MM.1S (cell line): ENCODE measurements around the gene SEMA4D.

Experiments
- DNase-seq: peaks from one replicate; pipeline ENCODE4 v3.0.0-alpha.2; 2015
- H2AFZ ChIP-seq: fragments of 300-600 bp; sonication (generic); 2 replicates; pipeline ENCODE4 v1.6.0; 2016; ENCODE audit warnings: antibody characterized with exemption, low read length
- H3F3A ChIP-seq: fragments of 300-600 bp; sonication (generic); 2 replicates; pipeline ENCODE4 v1.6.1; 2016; ENCODE audit warnings: mild to moderate bottlenecking, antibody characterized with exemption, low read length, moderate library complexity, mixed read lengths; ENCODE audit not compliant: insufficient read depth
- H3K27ac ChIP-seq: fragments of 300-600 bp; sonication (generic); 2 replicates; pipeline ENCODE4 v1.5.1; 2016; ENCODE audit warnings: mild to moderate bottlenecking, low read length
- H3K27me3 ChIP-seq: fragments of 300-600 bp; sonication (generic); replicated peaks from 2 replicates; pipeline ENCODE4 v1.6.0; 2016; ENCODE audit warnings: low read length; ENCODE audit not compliant: insufficient read depth
- H3K36me3 ChIP-seq: fragments of 300-600 bp; sonication (generic); replicated peaks from 2 replicates; pipeline ENCODE4 v1.6.1; 2016; ENCODE audit warnings: mild to moderate bottlenecking, low read length, mixed read lengths; ENCODE audit not compliant: insufficient read depth
- H3K4me1 ChIP-seq: fragments of 300-600 bp; sonication (generic); 2 replicates; pipeline ENCODE4 v1.6.1; 2016; ENCODE audit warnings: low read length, mixed read lengths
- H3K4me2 ChIP-seq: fragments of 300-600 bp; sonication (generic); 2 replicates; pipeline ENCODE4 v1.6.0; 2016; ENCODE audit warnings: low read depth, low read length
- H3K4me3 ChIP-seq: fragments of 300-600 bp; sonication (generic); 2 replicates; pipeline ENCODE4 v1.5.1; 2016; ENCODE audit warnings: low read length, mixed read lengths
- H3K79me2 ChIP-seq: fragments of 300-600 bp; sonication (generic); 2 replicates; pipeline ENCODE4 v1.6.1; 2016; ENCODE audit warnings: mixed run types, low read length, mixed read lengths
- H3K9ac ChIP-seq: fragments of 300-600 bp; sonication (generic); 2 replicates; pipeline ENCODE4 v1.6.1; 2016; ENCODE audit warnings: low read length, mixed read lengths
- H3K9me2 ChIP-seq: fragments of 300-600 bp; sonication (generic); replicated peaks from 2 replicates; pipeline ENCODE4 v1.6.1; 2016; ENCODE audit warnings: mild to moderate bottlenecking, low read length, mixed read lengths; ENCODE audit not compliant: insufficient read depth
- H3K9me3 ChIP-seq: fragments of 300-600 bp; sonication (generic); replicated peaks from 2 replicates; pipeline ENCODE4 v1.6.1; 2016; ENCODE audit warnings: mild to moderate bottlenecking, low read length, mixed read lengths; ENCODE audit not compliant: insufficient read depth
- H4K20me1 ChIP-seq: fragments of 300-600 bp; sonication (generic); 2 replicates; pipeline ENCODE4 v1.6.1; 2016; ENCODE audit warnings: mild to moderate bottlenecking, low read length, moderate library complexity, mixed read lengths; ENCODE audit not compliant: insufficient read depth
- EZH2 ChIP-seq: fragments of 300-600 bp; sonication (generic); optimal IDR thresholded peaks from 2 replicates; pipeline ENCODE3; 2017; ENCODE audit warnings: low read depth, mild to moderate bottlenecking, antibody characterized with exemption, low read length, mixed read lengths
- EZH2phosphoT487 ChIP-seq: fragments of 300-600 bp; sonication (generic); IDR thresholded peaks from 2 replicates; pipeline ENCODE4 v1.6.1; 2018; ENCODE audit warnings: antibody characterized with exemption, low read length
- TF ChIP-seq, protein P1 (sequence below): fragments of 300-600 bp; sonication (generic); IDR thresholded peaks from 2 replicates; pipeline ENCODE4 v1.5.1; 2016; ENCODE audit warnings: antibody characterized with exemption, low read length, mixed read lengths

Gene SEMA4D

GRCh38 chr9:89468281-89468960, 29.5 kb downstream of the SEMA4D start:
- no peak overlapping the region for H3K9ac ChIP-seq
- peaks cover 27% of the 10 kb centered on the region for H3K4me1 ChIP-seq
- no peak overlapping the region for H2AFZ ChIP-seq
- H3K4me2 ChIP-seq: no peak overlapping the region
- no peaks in the 10 kb centered on the region for H3F3A ChIP-seq
- peaks cover 100% of the 10 kb centered on the region for H3K79me2 ChIP-seq
- no peaks in the 10 kb centered on the region for H3K27me3 ChIP-seq
- no peaks in the 10 kb centered on the region for H3K9me2 ChIP-seq
- H3K4me3 ChIP-seq: no peak overlapping the region
- no peak overlapping the region for H3K27ac ChIP-seq
- H3K36me3 ChIP-seq: no peaks in the 10 kb centered on the region; the same call in 1 of the 2 replicates
- no peak for TF ChIP-seq EZH2
- TF ChIP-seq, protein P1, sequence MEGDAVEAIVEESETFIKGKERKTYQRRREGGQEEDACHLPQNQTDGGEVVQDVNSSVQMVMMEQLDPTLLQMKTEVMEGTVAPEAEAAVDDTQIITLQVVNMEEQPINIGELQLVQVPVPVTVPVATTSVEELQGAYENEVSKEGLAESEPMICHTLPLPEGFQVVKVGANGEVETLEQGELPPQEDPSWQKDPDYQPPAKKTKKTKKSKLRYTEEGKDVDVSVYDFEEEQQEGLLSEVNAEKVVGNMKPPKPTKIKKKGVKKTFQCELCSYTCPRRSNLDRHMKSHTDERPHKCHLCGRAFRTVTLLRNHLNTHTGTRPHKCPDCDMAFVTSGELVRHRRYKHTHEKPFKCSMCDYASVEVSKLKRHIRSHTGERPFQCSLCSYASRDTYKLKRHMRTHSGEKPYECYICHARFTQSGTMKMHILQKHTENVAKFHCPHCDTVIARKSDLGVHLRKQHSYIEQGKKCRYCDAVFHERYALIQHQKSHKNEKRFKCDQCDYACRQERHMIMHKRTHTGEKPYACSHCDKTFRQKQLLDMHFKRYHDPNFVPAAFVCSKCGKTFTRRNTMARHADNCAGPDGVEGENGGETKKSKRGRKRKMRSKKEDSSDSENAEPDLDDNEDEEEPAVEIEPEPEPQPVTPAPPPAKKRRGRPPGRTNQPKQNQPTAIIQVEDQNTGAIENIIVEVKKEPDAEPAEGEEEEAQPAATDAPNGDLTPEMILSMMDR: no peak
- TF ChIP-seq EZH2phosphoT487: no peak
- no peaks in the 10 kb centered on the region for H3K9me3 ChIP-seq
- H4K20me1 ChIP-seq: peaks cover 54% of the 10 kb centered on the region
- no peak for DNase-seq

DNA sequence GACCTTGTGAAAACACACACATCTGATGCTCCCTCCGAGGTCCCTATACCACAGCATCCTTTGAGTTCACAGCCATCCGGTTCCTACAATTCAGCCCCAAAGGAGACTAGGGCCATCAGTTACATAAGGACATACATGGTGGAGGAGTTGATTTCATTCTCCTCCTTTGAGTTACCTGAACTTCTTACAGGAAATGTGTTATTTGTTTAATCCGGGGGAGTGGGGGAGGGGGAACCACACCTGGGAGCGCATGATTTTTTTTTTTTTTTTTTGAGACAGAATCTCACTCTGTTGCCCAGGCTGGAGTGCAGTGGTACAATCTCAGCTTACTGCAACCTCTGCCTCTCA, 30.7 kb downstream of the SEMA4D start:
- Histone ChIP-seq H3K79me2 (peaks cover 100% of the 10 kb centered on the region), H3K9ac (no peak overlapping the region), H3K27me3 (no peaks in the 10 kb centered on the region), H3K9me3 (no peaks in the 10 kb centered on the region), H4K20me1 (peaks cover 63% of the 10 kb centered on the region), H3K4me3 (no peak overlapping the region), H3F3A (no peaks in the 10 kb centered on the region), H3K36me3 (no peaks in the 10 kb centered on the region; the same call in 1 of the 2 replicates), H3K9me2 (no peaks in the 10 kb centered on the region), H2AFZ (no peak overlapping the region), H3K4me2 (no peak overlapping the region), H3K4me1 (peaks cover 27% of the 10 kb centered on the region), H3K27ac (no peak overlapping the region)
- no peak for TF ChIP-seq EZH2
- no peak for TF ChIP-seq EZH2phosphoT487
- TF ChIP-seq, protein P1: no peak
- no peak for DNase-seq

- TF ChIP-seq EZH2phosphoT487 (no peak), EZH2 (no peak)
- TF ChIP-seq, protein P1: no peak
- Histone ChIP-seq H3K9me3 (no peaks in the 10 kb centered on the region), H4K20me1 (peaks cover 64% of the 10 kb centered on the region), H3K79me2 (peaks cover 100% of the 10 kb centered on the region), H3K27ac (no peak overlapping the region), H3K9ac (no peak overlapping the region), H3K4me2 (no peak overlapping the region), H3K27me3 (no peaks in the 10 kb centered on the region), H3K4me1 (peaks cover 27% of the 10 kb centered on the region), H3F3A (no peaks in the 10 kb centered on the region), H2AFZ (no peak overlapping the region), H3K9me2 (no peaks in the 10 kb centered on the region), H3K4me3 (no peak overlapping the region), H3K36me3 (no peaks in the 10 kb centered on the region; the same call in 1 of the 2 replicates)
- no peak for DNase-seq
Measured at GRCh38 chr9:89466451-89467277, 31.2 kb downstream of the SEMA4D start.
